ENCODE measurements around the gene ARL3.

Gene ARL3

DNA sequence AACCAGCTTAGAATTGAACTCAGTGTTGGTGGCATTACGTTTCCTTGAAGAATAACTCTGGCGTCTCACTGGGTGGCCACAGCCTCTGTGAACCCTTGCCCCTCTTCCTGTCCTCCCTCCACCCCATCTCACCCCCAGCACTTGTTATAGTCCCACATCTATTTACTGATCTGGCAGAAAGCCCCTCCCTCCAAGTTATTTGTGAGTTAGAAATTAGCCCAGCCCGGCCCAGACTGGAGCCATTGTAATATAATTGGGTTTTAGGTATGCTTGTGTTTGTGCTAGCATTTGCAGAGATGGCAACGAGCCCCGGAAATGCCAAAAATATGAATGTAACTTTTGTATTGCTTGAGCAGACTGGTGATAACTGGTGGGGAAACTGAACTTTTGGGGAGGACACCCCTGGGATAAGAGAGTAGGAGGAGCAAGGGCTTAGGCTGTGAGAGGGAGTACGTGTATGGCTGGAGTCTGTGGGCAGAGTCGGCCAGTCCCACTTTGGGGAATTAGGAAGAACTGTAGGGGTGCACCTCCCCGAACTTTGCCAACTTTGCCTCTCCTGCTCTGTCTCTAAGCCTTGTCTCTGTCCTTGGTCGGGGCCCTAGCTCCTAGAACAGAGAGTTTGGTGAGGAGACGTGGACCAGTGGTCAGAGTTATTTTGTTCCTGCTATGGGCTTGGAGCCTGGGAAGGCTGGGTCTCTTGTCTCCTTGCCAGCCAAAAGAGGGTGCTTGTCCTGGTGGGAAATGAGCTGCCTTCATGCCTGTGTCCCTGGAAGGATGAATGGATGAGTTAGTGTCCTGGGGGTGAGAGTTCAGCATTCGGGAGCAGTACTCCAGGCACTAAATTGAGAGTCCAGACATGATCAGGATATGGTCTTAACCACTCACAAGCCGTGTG is 89.2 kb downstream of the ARL3 start:
- FAIRE-seq, result no peak
- no peak for DNase-seq (ENCODE audit: insufficient read length, low spot score)

DNA sequence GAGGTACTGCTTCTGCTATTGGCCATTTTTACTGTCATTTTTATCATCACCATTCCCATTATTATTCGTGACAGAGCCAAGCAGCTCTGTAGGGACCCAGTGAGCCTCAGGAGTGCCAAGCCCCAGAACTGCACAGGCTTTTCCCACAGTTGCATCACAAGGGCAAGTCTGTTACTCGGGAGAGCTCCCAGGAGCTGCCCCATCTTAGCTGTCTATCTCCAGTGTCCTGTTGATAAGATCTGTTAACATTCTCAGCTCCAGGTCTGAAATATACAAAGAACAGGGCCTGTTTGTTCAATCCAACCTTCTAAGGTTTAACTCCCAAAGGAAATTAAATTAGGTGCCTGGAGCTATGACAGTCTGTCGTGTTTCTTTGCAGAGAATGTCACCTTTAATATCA is 90.1 kb downstream of the ARL3 start:
- DNase-seq (ENCODE audit: insufficient read length, low spot score), result no peak
- FAIRE-seq, result no peak

Measured in GM19239 (cell line).